ENCODE data around the gene SCTR.

SCTR gene

GRCh38 chr2:119495948-119496347 lies 28.3 kb downstream of the SCTR start:
- no peaks in the 10 kb centered on the region for H3K27me3 ChIP-seq (ENCODE audit: insufficient read depth, poor library complexity, severe bottlenecking)
- no peak overlapping the region for H3K4me3 ChIP-seq (replicated peaks; ENCODE audit: insufficient read depth, low read length)
- H3K27ac ChIP-seq (replicated peaks) = no peak overlapping the region
- DNase-seq (ENCODE audit: low read depth in 1 of 2, low spot score in 1 of 2) = no peak
- TF ChIP-seq SPI1 (IDR thresholded peaks at IDR 0.05; ENCODE audit: borderline replicate concordance, low read depth) (no peak), GABPA (IDR thresholded peaks at IDR 0.05; ENCODE audit: low read depth) (no peak), POLR2AphosphoS5 (IDR thresholded peaks at IDR 0.05; ENCODE audit: low read depth) (no peak)
- TF ChIP-seq, protein P1, sequence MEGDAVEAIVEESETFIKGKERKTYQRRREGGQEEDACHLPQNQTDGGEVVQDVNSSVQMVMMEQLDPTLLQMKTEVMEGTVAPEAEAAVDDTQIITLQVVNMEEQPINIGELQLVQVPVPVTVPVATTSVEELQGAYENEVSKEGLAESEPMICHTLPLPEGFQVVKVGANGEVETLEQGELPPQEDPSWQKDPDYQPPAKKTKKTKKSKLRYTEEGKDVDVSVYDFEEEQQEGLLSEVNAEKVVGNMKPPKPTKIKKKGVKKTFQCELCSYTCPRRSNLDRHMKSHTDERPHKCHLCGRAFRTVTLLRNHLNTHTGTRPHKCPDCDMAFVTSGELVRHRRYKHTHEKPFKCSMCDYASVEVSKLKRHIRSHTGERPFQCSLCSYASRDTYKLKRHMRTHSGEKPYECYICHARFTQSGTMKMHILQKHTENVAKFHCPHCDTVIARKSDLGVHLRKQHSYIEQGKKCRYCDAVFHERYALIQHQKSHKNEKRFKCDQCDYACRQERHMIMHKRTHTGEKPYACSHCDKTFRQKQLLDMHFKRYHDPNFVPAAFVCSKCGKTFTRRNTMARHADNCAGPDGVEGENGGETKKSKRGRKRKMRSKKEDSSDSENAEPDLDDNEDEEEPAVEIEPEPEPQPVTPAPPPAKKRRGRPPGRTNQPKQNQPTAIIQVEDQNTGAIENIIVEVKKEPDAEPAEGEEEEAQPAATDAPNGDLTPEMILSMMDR (IDR thresholded peaks at IDR 0.05; ENCODE audit: insufficient read depth, low read length) = no peak
- TF ChIP-seq, protein P2, sequence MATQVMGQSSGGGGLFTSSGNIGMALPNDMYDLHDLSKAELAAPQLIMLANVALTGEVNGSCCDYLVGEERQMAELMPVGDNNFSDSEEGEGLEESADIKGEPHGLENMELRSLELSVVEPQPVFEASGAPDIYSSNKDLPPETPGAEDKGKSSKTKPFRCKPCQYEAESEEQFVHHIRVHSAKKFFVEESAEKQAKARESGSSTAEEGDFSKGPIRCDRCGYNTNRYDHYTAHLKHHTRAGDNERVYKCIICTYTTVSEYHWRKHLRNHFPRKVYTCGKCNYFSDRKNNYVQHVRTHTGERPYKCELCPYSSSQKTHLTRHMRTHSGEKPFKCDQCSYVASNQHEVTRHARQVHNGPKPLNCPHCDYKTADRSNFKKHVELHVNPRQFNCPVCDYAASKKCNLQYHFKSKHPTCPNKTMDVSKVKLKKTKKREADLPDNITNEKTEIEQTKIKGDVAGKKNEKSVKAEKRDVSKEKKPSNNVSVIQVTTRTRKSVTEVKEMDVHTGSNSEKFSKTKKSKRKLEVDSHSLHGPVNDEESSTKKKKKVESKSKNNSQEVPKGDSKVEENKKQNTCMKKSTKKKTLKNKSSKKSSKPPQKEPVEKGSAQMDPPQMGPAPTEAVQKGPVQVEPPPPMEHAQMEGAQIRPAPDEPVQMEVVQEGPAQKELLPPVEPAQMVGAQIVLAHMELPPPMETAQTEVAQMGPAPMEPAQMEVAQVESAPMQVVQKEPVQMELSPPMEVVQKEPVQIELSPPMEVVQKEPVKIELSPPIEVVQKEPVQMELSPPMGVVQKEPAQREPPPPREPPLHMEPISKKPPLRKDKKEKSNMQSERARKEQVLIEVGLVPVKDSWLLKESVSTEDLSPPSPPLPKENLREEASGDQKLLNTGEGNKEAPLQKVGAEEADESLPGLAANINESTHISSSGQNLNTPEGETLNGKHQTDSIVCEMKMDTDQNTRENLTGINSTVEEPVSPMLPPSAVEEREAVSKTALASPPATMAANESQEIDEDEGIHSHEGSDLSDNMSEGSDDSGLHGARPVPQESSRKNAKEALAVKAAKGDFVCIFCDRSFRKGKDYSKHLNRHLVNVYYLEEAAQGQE (IDR thresholded peaks at IDR 0.05; ENCODE audit: insufficient replicate concordance, low read depth) = no peak

DNA sequence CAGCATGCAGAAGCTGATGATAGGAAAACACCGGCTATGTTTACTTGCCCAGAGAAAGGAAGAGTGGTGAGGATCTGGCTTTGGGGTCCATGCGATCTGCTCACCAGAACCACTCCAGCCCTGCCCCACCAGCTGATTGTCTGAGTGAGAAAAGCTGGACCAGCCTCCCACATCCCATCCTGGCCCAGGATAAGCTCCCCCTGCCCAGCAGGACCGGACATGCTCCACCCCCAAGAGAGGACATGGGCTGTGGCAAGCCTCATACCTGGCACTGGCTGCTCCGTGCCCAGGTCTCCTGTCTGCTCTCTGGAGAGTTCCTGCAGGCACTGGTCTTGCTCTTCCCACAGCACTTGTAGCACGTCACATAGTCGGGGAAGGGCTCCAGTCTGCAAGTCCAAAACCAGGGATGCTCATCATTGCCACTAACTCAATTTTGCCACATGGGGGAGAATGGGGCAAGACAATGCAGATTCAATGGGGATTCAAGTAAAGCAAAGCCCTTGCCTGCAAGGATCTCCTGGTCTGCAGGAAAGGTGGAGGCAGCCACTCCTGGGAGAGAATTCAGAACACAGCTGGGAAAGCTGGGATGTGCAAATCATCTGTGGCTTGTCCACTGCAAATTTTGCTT lies 30.0 kb downstream of the SCTR start:
- Histone ChIP-seq H3K4me3 (replicated peaks; ENCODE audit: insufficient read depth, low read length) (no peak overlapping the region), H3K27ac (replicated peaks) (no peak overlapping the region), H3K27me3 (ENCODE audit: insufficient read depth, poor library complexity, severe bottlenecking) (no peaks in the 10 kb centered on the region)
- no peak for DNase-seq (ENCODE audit: low read depth in 1 of 2, low spot score in 1 of 2)
- TF ChIP-seq GABPA (IDR thresholded peaks at IDR 0.05; ENCODE audit: low read depth) = no peak
- TF ChIP-seq POLR2AphosphoS5 (IDR thresholded peaks at IDR 0.05; ENCODE audit: low read depth) = no peak

GRCh38 chr2:119491776-119492525 lies 32.3 kb downstream of the SCTR start:
- Histone ChIP-seq H3K27me3 (ENCODE audit: insufficient read depth, poor library complexity, severe bottlenecking) (no peaks in the 10 kb centered on the region), H3K27ac (replicated peaks) (no peak overlapping the region), H3K4me3 (replicated peaks; ENCODE audit: insufficient read depth, low read length) (no peak overlapping the region)
- TF ChIP-seq GABPA (IDR thresholded peaks at IDR 0.05; ENCODE audit: low read depth) = no peak
- no peak for TF ChIP-seq SPI1 (IDR thresholded peaks at IDR 0.05; ENCODE audit: borderline replicate concordance, low read depth)
- TF ChIP-seq, protein P2 (IDR thresholded peaks at IDR 0.05; ENCODE audit: insufficient replicate concordance, low read depth) = no peak
- DNase-seq (ENCODE audit: low read depth in 1 of 2, low spot score in 1 of 2) = no peak

GRCh38 chr2:119490653-119491195 lies 33.6 kb downstream of the SCTR start:
- no peak for DNase-seq (ENCODE audit: low read depth in 1 of 2, low spot score in 1 of 2)
- H3K27me3 ChIP-seq (ENCODE audit: insufficient read depth, poor library complexity, severe bottlenecking) = no peaks in the 10 kb centered on the region
- TF ChIP-seq, protein P1 (IDR thresholded peaks at IDR 0.05; ENCODE audit: insufficient read depth, low read length) = no peak
- TF ChIP-seq, protein P2 (IDR thresholded peaks at IDR 0.05; ENCODE audit: insufficient replicate concordance, low read depth) = no peak
- TF ChIP-seq POLR2AphosphoS5 (IDR thresholded peaks at IDR 0.05; ENCODE audit: low read depth) = no peak
- TF ChIP-seq SPI1 (IDR thresholded peaks at IDR 0.05; ENCODE audit: borderline replicate concordance, low read depth) = no peak
- TF ChIP-seq GABPA (IDR thresholded peaks at IDR 0.05; ENCODE audit: low read depth) = no peak
- no peak overlapping the region for H3K4me3 ChIP-seq (replicated peaks; ENCODE audit: insufficient read depth, low read length)
- no peak overlapping the region for H3K27ac ChIP-seq (replicated peaks)
